ENCODE results near the gene CCT6B.
"Not testable (repeated sequence)": the region's sequence is repeated elsewhere in the genome, so short reads cannot be mapped to it uniquely, and the experiment has no call there.

CCT6B gene

GRCh38 chr17:34979650-34980352 is 18.5 kb upstream of the CCT6B start:
- no peak for DNase-seq

- DNase-seq = no peak
These were observed 17.9 kb upstream of the CCT6B start for GRCh38 chr17:34979153-34979552.

GRCh38 chr17:34974794-34975785 is 13.8 kb upstream of the CCT6B start:
- DNase-seq = no peak

GRCh38 chr17:34974179-34974578 is 12.9 kb upstream of the CCT6B start:
- DNase-seq = no peak

GRCh38 chr17:34958438-34958837 is 2.8 kb downstream of the CCT6B start:
- no peak for DNase-seq

GRCh38 chr17:34950780-34951179 is 10.5 kb downstream of the CCT6B start:
- DNase-seq = not testable (repeated sequence)

GRCh38 chr17:34930283-34930682 is 31.0 kb downstream of the CCT6B start:
- DNase-seq = no peak

GRCh38 chr17:34926661-34927060 is 34.6 kb downstream of the CCT6B start:
- no peak for DNase-seq

- no peak for DNase-seq
These were observed 40.6 kb downstream of the CCT6B start for GRCh38 chr17:34920676-34921075.

GRCh38 chr17:34917381-34917780 is 43.9 kb downstream of the CCT6B start:
- no peak for DNase-seq

- DNase-seq = no peak
These were observed 45.1 kb downstream of the CCT6B start for GRCh38 chr17:34916120-34916519.

GRCh38 chr17:34913001-34913400 is 48.3 kb downstream of the CCT6B start:
- no peak for DNase-seq

GRCh38 chr17:34909040-34909439 is 52.2 kb downstream of the CCT6B start:
- DNase-seq = no peak

- DNase-seq = no peak
These were observed 58.3 kb downstream of the CCT6B start for GRCh38 chr17:34902831-34903547.

- no peak for DNase-seq
These were observed 61.5 kb downstream of the CCT6B start for GRCh38 chr17:34899643-34900291.

GRCh38 chr17:34895383-34895782 is 65.9 kb downstream of the CCT6B start:
- no peak for DNase-seq

- no peak for DNase-seq
These were observed 66.3 kb downstream of the CCT6B start for GRCh38 chr17:34894964-34895363.

GRCh38 chr17:34892461-34893249 is 68.6 kb downstream of the CCT6B start:
- DNase-seq = no peak

- no peak for DNase-seq
These were observed 74.4 kb downstream of the CCT6B start for GRCh38 chr17:34886831-34887230.

- no peak for DNase-seq
These were observed 76.2 kb downstream of the CCT6B start for GRCh38 chr17:34885076-34885475.

- no peak for DNase-seq
These were observed 76.7 kb downstream of the CCT6B start for GRCh38 chr17:34884597-34884996.

All from effector CD4-positive, alpha-beta T cell (primary cell).